ENCODE data around the gene SLIT3. TPM values are rescaled to one million over a fixed set of nuclear protein-coding genes. Genes with fewer than 3 reads are reported as not detected.
"Not testable (repeated sequence)": the region's sequence is repeated elsewhere in the genome, so short reads cannot be mapped to it uniquely, and the experiment has no call there.

SLIT3 gene
- total RNA-seq, 1 donor from 2014 or later = 0.22 TPM

- Histone ChIP-seq H3K4me2 (no peak overlapping the region), H3K4me3 (no peak overlapping the region), H3K27me3 (peaks cover 37% of the 10 kb centered on the region), H3K27ac (no peak overlapping the region), H4K20me1 (ENCODE audit: low read depth) (no peaks in the 10 kb centered on the region), H3K79me2 (ENCODE audit: low read depth) (no peaks in the 10 kb centered on the region), H3K9ac (no peak overlapping the region), H3K36me3 (no peaks in the 10 kb centered on the region), H3K4me1 (no peaks in the 10 kb centered on the region), H3K9me3 (ENCODE audit: low read depth) (no peaks in the 10 kb centered on the region), H3F3A (ENCODE audit: low read depth) (no peaks in the 10 kb centered on the region), H2AFZ (replicated peaks) (no peak overlapping the region)
- Mint-ChIP-seq H3K27me3 (ENCODE audit: insufficient read depth, low read depth) (peaks cover 6% of the 10 kb centered on the region), H3K9me3 (no peaks in the 10 kb centered on the region), H3K4me3 (no peak overlapping the region), H3K27ac (no peak overlapping the region), H3K36me3 (no peaks in the 10 kb centered on the region), H3K4me1 (peaks cover 9% of the 10 kb centered on the region)
- no peak for TF ChIP-seq EZH2phosphoT487 (IDR thresholded peaks at IDR 0.05)
- TF ChIP-seq EZH2 (IDR thresholded peaks at IDR 0.05) = no peak
- TF ChIP-seq CTCF (IDR thresholded peaks at IDR 0.05) = no peak
- DNase-seq (ENCODE audit: low spot score) = no peak
Observed at GRCh38 chr5:169216866-169217265, 84.1 kb downstream of the SLIT3 start.

DNA sequence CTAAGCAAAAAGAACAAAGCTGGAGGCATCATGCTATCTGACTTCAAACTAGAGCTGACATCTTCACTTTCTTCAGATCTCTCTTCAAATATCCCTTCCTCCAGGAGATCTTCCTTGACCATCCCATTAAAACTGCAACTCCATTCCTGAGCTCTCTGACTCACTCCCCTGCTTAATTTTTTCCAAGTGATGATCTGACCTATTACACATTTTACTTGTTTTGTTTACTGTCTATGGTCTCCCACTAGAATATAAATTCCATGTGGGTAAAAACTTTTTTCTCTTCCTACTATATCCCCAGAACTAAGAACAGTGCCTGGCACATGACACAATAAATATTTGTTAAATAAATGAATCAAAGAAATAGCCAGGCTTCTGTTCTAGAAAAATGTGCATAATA is 87.5 kb downstream of the SLIT3 start:
- H3K27me3 Mint-ChIP-seq (ENCODE audit: insufficient read depth, low read depth) = peaks cover 5% of the 10 kb centered on the region
- no peak for TF ChIP-seq EZH2phosphoT487 (IDR thresholded peaks at IDR 0.05)
- no peak for TF ChIP-seq CTCF (IDR thresholded peaks at IDR 0.05)
- TF ChIP-seq EZH2 (IDR thresholded peaks at IDR 0.05) = no peak
- H3K4me1 ChIP-seq = no peaks in the 10 kb centered on the region
- no peak overlapping the region for H3K9ac ChIP-seq
- no peaks in the 10 kb centered on the region for H3K9me3 Mint-ChIP-seq
- H3K4me3 ChIP-seq = no peak overlapping the region
- H2AFZ ChIP-seq (replicated peaks) = no peak overlapping the region
- H3K79me2 ChIP-seq (ENCODE audit: low read depth) = no peaks in the 10 kb centered on the region
- no peak overlapping the region for H3K27ac ChIP-seq
- H3K4me1 Mint-ChIP-seq = no peaks in the 10 kb centered on the region
- H3K36me3 ChIP-seq = no peaks in the 10 kb centered on the region
- no peaks in the 10 kb centered on the region for H3F3A ChIP-seq (ENCODE audit: low read depth)
- H3K4me3 Mint-ChIP-seq = no peak overlapping the region
- H3K36me3 Mint-ChIP-seq = no peaks in the 10 kb centered on the region
- H3K9me3 ChIP-seq (ENCODE audit: low read depth) = no peaks in the 10 kb centered on the region
- no peaks in the 10 kb centered on the region for H4K20me1 ChIP-seq (ENCODE audit: low read depth)
- H3K27ac Mint-ChIP-seq = no peak overlapping the region
- H3K4me2 ChIP-seq = no peak overlapping the region
- H3K27me3 ChIP-seq = peaks cover 5% of the 10 kb centered on the region
- no peak for DNase-seq (ENCODE audit: low spot score)

DNA sequence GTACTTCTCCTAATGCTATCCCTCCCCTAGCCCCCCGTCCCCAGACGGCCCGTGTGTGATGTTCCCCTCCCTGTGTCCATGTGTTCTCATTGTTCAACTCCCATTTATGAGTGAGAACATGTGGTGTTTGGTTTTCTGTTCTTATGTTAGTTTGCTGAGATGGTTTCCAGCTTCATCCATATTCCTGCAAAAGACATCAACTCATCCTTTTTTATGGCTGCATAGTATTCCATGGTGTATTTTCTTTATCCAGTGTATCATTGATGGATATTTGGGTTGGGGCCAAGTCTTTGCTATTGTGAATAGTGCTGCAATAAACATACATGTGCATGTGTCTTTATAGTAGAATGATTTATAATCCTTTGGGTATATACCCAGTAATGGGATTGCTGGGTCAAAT is 89.2 kb downstream of the SLIT3 start:
- H2AFZ ChIP-seq (replicated peaks); H3K9ac ChIP-seq; H3K27me3 Mint-ChIP-seq (ENCODE audit: insufficient read depth, low read depth); H3K4me2 ChIP-seq; H3K9me3 Mint-ChIP-seq; H3K4me3 ChIP-seq; H3K4me1 ChIP-seq; H3K79me2 ChIP-seq (ENCODE audit: low read depth); H3K27me3 ChIP-seq; H3K36me3 ChIP-seq; H3K4me3 Mint-ChIP-seq; H3K36me3 Mint-ChIP-seq; H3K27ac Mint-ChIP-seq; DNase-seq (ENCODE audit: low spot score); H4K20me1 ChIP-seq (ENCODE audit: low read depth); H3K4me1 Mint-ChIP-seq; H3K27ac ChIP-seq; H3F3A ChIP-seq (ENCODE audit: low read depth); H3K9me3 ChIP-seq (ENCODE audit: low read depth): not testable (repeated sequence)

DNA sequence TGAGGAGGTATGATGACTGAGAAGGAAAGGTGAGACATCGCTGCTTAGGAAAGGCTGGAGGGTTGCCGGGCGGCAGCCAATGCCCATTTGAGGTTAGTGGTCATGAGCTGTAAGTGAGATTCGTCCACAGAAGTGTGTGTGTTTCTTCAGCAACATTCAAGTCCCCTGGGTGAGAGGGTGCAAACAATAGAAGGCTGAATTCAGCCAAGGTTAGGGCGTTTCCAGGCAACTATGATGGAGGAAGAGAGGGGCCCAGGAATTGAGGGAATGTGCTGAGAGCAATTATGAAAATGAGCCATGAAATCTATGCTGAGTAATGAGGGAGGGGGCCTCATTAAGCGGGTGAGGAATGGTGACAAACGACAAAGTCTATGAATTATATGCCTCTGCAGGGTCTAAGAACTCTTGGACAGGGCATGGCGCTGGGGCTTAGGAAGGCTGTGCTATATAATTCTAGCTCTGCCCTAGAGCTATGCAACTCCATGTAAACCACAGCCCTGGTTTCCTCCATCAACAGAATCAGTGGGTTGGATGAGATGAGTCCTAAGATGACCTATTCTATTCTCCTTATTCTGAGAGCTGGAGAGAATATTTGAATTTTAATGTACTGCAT is 96.0 kb downstream of the SLIT3 start:
- Histone ChIP-seq H3K27me3 (no peaks in the 10 kb centered on the region), H3K36me3 (no peaks in the 10 kb centered on the region), H3K9ac (no peak overlapping the region), H3K4me1 (peaks cover 2% of the 10 kb centered on the region), H3K9me3 (ENCODE audit: low read depth) (no peaks in the 10 kb centered on the region), H4K20me1 (ENCODE audit: low read depth) (no peaks in the 10 kb centered on the region), H3K4me2 (no peak overlapping the region), H2AFZ (replicated peaks) (no peak overlapping the region), H3F3A (ENCODE audit: low read depth) (no peaks in the 10 kb centered on the region), H3K4me3 (no peak overlapping the region), H3K79me2 (ENCODE audit: low read depth) (no peaks in the 10 kb centered on the region), H3K27ac (no peak overlapping the region)
- H3K36me3 Mint-ChIP-seq = no peaks in the 10 kb centered on the region
- H3K27ac Mint-ChIP-seq = peak overlapping the region; percentile 32
- H3K9me3 Mint-ChIP-seq = peaks cover 5% of the 10 kb centered on the region
- peaks cover 19% of the 10 kb centered on the region for H3K4me1 Mint-ChIP-seq
- H3K4me3 Mint-ChIP-seq = peak overlapping the region; percentile 17
- DNase-seq (ENCODE audit: low spot score) = no peak
- peaks cover 5% of the 10 kb centered on the region for H3K27me3 Mint-ChIP-seq (ENCODE audit: insufficient read depth, low read depth)
- TF ChIP-seq CTCF (IDR thresholded peaks at IDR 0.05) = no peak
- no peak for TF ChIP-seq EZH2 (IDR thresholded peaks at IDR 0.05)
- TF ChIP-seq EZH2phosphoT487 (IDR thresholded peaks at IDR 0.05) = no peak
